Kidney epithelial cell (primary cell): ENCODE measurements around the gene UTP20. TPM values are rescaled to one million over a fixed set of nuclear protein-coding genes. Genes with fewer than 3 reads are reported as not detected.

Experiments
- DNase-seq: peaks from one replicate; pipeline ENCODE4 v3.0.0-alpha.2; 2010; ENCODE audit warnings: low read depth
- H3K27me3 ChIP-seq: 2 replicates; pipeline ENCODE4 v1.6.0; 2011; ENCODE audit warnings: low read length; ENCODE audit not compliant: control insufficient read depth, insufficient read depth
- H3K36me3 ChIP-seq: 2 replicates; pipeline ENCODE4 v1.5.1; 2011; ENCODE audit warnings: low read length; ENCODE audit not compliant: control insufficient read depth, insufficient read depth
- H3K4me3 ChIP-seq: 2 replicates; pipeline ENCODE4 v1.5.1; 2011; ENCODE audit warnings: low read depth, mild to moderate bottlenecking, control low read depth, low read length
- total RNA-seq: library from RNA; depleted of rRNA; stranded (reverse); fragments of >200 nt; gene quantifications from 2 replicates; pipeline ENCODE4 v1.2.3, GENCODE V29; 2015
- TF ChIP-seq, protein P1 (sequence below): IDR thresholded peaks from 2 replicates; pipeline ENCODE4 v1.5.1; 2011; ENCODE audit warnings: mild to moderate bottlenecking, moderate library complexity, low read length, control low read depth, inconsistent platforms; ENCODE audit not compliant: insufficient read depth, poor library complexity, severe bottlenecking

The UTP20 gene
- total RNA-seq, 1 donor from 2014 or later, result 16.5 TPM

DNA sequence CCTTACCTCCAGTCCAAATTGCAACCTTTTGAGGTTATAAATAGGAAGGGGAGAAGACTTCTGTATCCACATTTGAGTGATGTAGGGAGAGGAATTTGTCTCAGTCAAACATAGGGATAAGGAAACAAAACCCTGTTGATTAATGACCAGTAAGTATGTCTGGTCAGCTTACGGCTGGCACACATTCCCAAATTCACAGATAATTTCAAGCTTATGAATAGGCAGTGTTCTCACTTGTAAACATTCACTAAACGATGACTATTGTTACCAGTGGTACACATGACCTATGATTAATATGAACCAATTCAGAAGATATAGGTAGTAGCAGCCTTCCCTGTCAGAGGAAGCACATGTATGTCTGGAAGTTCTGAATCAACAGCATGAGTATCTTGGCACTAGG is 36.8 kb upstream of the UTP20 start:
- TF ChIP-seq, protein P1, sequence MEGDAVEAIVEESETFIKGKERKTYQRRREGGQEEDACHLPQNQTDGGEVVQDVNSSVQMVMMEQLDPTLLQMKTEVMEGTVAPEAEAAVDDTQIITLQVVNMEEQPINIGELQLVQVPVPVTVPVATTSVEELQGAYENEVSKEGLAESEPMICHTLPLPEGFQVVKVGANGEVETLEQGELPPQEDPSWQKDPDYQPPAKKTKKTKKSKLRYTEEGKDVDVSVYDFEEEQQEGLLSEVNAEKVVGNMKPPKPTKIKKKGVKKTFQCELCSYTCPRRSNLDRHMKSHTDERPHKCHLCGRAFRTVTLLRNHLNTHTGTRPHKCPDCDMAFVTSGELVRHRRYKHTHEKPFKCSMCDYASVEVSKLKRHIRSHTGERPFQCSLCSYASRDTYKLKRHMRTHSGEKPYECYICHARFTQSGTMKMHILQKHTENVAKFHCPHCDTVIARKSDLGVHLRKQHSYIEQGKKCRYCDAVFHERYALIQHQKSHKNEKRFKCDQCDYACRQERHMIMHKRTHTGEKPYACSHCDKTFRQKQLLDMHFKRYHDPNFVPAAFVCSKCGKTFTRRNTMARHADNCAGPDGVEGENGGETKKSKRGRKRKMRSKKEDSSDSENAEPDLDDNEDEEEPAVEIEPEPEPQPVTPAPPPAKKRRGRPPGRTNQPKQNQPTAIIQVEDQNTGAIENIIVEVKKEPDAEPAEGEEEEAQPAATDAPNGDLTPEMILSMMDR, result no peak
- Histone ChIP-seq H3K36me3 (no peaks in the 10 kb centered on the region), H3K4me3 (no peak overlapping the region), H3K27me3 (no peaks in the 10 kb centered on the region)
- no peak for DNase-seq

DNA sequence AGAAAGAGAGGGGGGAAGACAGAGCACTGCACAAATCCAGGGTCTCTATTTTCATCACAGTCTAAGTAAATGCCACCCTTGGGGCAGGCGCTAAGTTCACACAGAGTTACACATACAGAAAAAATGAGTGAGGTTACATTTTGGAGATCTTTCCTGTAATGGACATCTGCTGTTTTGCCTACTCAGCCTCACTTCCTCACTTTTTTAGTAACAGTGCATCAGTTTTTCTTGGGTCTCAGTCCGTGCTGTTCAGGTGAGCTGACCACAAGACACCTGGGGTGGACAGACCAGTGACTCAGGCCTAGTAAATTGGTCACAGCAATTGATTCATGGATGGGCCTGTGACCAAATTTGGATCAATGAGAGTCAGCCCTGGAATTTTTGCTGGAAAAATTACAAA is 36.3 kb upstream of the UTP20 start:
- H3K36me3 ChIP-seq, result no peaks in the 10 kb centered on the region
- H3K27me3 ChIP-seq, result no peaks in the 10 kb centered on the region
- TF ChIP-seq, protein P1, result no peak
- DNase-seq, result no peak
- H3K4me3 ChIP-seq, result no peak overlapping the region

DNA sequence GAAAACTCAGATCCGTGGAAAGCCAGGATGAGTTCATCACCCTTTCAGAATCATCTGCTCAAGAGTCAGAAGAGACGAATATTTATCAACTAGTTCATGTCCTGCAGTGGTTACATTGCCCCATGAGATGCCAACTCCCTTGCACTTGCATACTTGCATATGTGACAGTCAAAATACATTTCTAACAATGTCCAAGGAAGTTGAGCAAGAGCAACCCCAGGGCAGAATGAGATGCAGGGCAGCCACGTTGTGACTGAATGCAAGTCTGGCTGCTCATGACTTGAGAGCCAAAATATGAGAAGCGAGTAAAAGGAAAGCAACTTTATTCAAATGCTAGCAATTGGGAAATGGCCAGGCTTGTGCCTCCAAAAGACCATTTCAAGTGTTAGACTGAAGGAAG is 23.6 kb upstream of the UTP20 start:
- Histone ChIP-seq H3K36me3 (no peaks in the 10 kb centered on the region), H3K27me3 (no peaks in the 10 kb centered on the region), H3K4me3 (no peak overlapping the region)
- no peak for DNase-seq
- TF ChIP-seq, protein P1, result no peak

DNA sequence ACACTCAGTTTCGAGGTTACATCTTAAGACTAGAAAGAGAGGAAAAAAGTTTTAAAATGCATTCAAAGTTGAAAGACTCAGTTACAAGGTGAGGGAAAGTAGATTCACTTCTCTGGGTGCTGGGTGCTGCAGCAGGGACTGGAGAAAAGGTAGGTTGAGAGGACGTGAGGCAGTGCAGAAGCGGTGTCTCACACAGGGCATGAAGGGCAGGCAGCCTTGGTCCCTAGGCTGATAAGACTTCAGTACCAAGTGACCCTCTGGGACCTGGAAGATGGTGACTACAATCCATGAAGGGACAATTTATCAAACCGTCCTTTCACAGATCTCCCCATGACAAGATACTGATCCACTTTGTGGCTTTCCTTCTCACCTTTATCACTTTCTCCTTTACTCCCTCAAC is 22.5 kb upstream of the UTP20 start:
- Histone ChIP-seq H3K27me3 (no peaks in the 10 kb centered on the region), H3K36me3 (no peaks in the 10 kb centered on the region), H3K4me3 (no peak overlapping the region)
- no peak for DNase-seq
- TF ChIP-seq, protein P1, result no peak

DNA sequence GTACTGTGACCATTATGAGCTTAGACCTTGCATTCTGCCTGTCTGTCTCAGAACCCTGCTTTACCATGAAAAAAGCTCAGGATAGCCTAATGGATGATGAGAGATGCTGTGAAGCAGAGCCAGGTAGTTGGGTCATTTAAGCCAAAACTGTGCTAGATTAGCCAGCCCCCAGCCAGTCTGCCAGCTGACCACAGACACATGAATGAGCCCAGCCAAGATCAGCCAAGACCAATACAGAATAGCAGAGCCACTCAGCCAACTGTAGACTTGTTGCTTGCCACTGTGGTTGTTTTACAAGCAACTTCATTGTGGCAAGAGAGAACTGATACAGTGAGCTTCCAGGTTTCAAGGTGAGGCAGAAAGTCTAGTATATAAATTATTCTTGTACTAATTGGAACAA is 12.8 kb upstream of the UTP20 start:
- H3K36me3 ChIP-seq, result no peaks in the 10 kb centered on the region
- no peak for DNase-seq
- H3K27me3 ChIP-seq, result no peaks in the 10 kb centered on the region
- H3K4me3 ChIP-seq, result no peak overlapping the region
- TF ChIP-seq, protein P1, result no peak

DNA sequence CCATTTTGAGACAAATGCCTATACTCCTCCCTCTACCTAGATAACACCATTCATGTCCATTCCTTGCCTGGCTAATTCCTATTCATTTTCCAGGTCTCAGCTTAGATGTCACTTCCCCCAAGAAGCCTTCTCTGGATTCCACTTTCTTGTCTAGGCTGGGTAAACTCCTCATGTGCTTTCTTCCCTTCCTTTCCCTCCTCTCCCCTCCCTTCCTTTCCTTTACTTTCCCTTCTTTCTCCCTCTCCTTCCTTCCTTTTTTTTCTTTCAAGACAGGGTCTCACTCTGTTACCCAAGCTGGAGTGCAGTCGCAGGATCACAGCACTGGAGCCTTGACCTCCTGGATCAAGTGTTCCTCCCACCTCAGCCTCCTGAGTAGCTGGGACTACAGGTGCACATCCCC is 3.5 kb upstream of the UTP20 start:
- H3K4me3 ChIP-seq, result no peak overlapping the region

More for the DNA sequence above, 3.5 kb upstream of the UTP20 start:
- Histone ChIP-seq H3K36me3 (no peaks in the 10 kb centered on the region), H3K27me3 (no peaks in the 10 kb centered on the region)
- TF ChIP-seq, protein P1, result no peak
- no peak for DNase-seq
